Suppressor macrophage treated with lipopolysaccharide for 4 hours (primary cell): ENCODE results near the gene CD28.

Source experiments
- DNase-seq: peaks from one replicate; pipeline ENCODE4 v3.0.0-alpha.2; 2020

Gene CD28

DNA sequence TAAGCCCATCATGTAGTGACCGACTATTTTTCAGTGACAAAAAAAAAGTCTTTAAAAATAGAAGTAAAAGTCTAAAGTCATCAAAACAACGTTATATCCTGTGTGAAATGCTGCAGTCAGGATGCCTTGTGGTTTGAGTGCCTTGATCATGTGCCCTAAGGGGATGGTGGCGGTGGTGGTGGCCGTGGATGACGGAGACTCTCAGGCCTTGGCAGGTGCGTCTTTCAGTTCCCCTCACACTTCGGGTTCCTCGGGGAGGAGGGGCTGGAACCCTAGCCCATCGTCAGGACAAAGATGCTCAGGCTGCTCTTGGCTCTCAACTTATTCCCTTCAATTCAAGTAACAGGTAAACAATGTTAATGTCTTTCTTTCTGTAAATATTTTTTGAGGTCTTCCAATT is at the start of gene CD28:
TSS of gene CD28 (plus strand) at position 237 of the 400 bp plus-strand sequence. CDS start at position 295, 58 bp downstream.
- peak; percentile 21 for DNase-seq

DNA sequence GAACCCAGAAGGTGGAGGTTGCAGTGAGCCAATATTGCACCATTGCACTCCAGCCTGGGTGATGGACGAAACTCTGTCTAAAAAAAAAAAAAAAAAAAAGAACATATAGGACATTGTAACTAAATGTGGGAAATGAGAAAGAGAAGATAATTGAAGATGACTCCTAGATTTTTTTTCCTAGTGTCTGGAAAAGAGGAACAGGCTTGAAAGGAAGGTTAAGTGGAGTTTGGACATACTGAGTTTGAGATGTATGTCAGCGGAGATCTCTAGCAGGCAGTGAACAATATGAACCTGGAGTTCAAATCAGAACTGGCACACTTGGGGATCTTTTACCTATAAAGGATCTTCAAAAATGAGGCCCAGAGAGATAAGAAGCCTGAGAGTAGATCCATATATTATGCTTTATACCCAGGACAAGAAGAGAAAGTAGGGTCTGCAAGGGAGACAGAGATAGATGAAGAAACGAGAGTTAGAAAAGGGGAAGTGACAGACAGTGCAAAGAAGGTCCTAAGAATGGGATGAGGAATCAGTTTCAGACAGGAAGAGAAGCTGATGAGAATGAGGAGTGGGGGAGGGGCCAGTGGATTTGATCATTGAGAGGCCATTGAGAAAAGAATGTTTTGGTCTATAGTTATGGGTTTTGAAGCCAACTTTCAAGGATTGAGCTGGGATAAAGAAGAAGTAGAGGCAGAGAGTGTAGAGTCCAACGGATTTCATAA is 46.9 kb upstream of the CD28 start:
- DNase-seq = peak; percentile 93

DNA sequence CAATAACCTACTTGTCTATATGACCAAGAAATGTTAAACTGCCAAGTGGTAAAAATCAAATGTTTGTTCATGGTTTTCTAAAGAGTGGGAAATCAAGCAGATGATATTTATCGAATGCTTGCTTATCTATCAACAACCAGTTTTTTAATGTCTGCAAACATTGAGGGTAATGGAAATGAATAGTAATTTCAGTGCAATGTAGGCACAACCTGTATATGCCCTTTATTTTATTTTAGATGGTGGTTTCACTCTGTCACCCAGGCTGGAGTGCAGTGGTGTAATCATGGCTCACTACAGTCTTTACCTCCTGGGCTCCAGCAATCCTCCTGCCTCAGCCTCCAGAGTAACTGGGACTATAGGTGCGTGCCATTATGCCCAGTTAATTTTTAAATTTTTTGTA is 46.0 kb upstream of the CD28 start:
- DNase-seq = no peak

- no peak for DNase-seq
Measured at GRCh38 chr2:203661279-203661908, 45.0 kb upstream of the CD28 start.

- DNase-seq = peak; percentile 51
Measured at GRCh38 chr2:203662487-203662886, 44.0 kb upstream of the CD28 start.

DNA sequence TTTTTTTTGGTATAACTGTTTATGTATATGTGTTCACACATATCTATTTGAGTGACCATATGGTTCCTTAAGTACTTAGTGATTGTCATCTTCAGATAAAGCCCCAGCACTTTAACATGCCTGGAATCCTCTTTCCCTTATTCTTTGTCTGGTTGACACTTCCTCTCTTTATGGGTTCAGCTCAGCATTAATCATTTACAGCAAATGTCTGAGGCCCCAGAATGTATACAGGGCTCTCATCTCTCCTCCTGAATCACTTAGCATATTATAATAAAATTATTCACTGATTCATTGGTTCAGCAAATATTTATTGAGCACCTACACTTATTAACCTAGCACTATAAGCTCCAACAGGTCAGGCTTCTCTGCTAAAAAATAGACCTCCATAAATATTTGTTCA is 43.5 kb upstream of the CD28 start:
- no peak for DNase-seq

- DNase-seq = no peak
Measured at GRCh38 chr2:203664029-203664755, 42.2 kb upstream of the CD28 start.

DNA sequence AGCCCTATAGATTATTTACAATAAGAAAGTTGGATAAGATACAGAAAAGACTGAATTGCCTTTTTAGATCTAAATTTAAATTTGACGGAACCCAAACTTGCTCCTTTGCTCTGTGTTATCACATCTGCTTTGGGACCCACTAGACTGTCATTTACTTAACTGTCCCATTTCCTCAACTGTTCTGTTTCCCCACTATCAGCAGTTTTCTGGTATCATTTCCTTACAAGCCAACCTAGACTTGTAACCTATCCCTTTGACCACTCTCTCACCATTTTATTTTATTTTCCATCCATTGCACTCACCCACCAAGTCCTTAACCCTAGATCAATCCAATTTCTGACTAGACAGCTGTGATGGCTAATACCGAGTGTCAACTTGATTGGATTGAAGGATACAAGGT is 38.6 kb upstream of the CD28 start:
- DNase-seq = no peak

DNA sequence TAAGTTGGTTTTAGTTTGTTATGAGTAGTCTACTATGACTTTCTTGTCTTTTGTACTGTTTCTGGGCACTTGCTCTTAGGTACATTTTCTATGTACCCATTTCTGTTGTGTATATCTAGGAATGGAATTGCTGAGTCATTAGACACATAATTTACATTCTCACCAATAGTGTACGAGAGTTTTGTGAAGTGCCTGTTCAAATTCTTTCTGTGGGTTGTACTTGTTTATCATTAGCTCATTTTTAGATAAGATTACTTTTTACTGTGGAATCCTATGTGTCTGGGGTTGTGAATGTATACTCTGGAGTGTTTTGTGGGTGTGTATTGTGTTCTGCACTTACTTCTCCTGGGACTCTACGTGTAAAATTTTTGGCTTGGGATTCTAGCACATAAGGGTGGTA is 36.6 kb upstream of the CD28 start:
- no peak for DNase-seq

GRCh38 chr2:203670939-203671338 is 35.5 kb upstream of the CD28 start:
- no peak for DNase-seq

- DNase-seq = no peak
Measured at GRCh38 chr2:203671876-203672275, 34.6 kb upstream of the CD28 start.

DNA sequence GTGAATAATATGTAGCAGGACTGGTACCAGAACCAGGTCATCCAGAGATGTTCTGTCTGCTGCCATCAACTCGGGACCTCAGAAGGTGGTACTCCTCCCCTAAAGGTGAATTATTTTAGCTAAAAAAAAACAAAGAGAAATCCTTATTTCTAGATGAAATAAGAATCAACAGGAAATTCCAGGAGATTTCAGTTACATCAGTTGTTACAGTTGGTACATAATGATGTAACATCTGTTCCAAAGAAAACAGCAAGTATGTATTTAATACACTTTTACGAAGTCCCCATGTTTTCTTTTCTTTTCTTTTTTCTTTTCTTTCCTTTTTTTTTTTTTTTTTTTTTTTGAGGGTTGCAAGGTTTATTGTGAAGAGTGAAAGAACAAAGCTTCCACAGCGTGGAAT is 33.6 kb upstream of the CD28 start:
- no peak for DNase-seq

GRCh38 chr2:203673933-203674332 is 32.5 kb upstream of the CD28 start:
- DNase-seq = peak; percentile 87

GRCh38 chr2:203675086-203675485 is 31.4 kb upstream of the CD28 start:
- no peak for DNase-seq

DNA sequence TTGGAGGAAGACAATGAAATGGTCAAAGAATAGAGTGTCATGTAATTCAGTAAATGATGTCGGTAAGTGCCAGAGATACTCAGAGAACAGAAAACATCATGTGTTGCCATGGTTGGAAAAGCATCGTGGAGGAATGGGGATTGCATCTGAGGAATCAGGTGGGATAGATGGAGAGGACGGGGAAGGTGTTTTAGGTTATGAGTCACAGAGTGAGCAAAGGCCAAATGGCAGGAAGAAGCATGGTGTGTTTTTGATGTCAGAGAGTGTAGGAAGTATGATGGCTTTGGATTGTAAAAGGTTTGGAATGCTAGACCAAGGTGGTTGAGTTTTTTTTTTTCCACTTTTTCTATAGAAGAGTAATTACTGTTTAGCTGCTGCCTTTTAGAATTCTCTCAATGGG is 27.5 kb upstream of the CD28 start:
- DNase-seq = no peak

GRCh38 chr2:203679401-203679800 is 27.0 kb upstream of the CD28 start:
- DNase-seq = no peak

- no peak for DNase-seq
Measured at GRCh38 chr2:203681978-203682377, 24.5 kb upstream of the CD28 start.

GRCh38 chr2:203682688-203683130 is 23.7 kb upstream of the CD28 start:
- DNase-seq = peak; percentile 57

- no peak for DNase-seq
Measured at GRCh38 chr2:203683421-203683820, 23.0 kb upstream of the CD28 start.

DNA sequence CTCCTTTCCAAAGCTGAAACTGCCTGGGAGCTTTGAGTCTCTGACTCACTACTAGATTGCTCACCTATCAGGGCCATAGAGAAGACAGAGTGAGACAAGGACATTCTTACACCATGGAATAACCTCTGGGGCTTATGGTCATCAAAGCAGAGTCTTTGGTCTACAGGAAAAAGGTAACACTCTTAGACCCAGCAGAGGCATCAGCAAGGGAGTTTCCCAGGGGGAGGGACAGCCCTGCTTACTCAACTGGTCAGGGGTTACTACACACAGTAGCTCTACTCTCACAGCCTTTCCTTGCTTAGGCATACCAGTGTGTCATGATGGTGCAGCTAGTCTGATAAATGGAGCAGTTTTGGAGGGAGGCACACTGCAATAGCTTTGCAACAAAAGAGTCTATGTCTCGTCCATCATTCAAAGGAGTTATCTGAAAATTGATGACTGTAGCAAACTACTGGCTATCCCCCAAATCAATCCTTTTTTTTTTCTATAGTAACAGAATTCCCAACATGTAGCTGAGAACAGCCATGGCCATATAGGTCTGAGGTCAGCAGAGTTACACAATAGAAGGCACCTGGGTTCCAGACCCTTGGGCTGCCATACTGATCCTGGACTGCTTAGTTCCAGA is 22.4 kb upstream of the CD28 start:
- DNase-seq = peak; percentile 90

- DNase-seq = no peak
Measured at GRCh38 chr2:203685081-203685621, 21.3 kb upstream of the CD28 start.

DNA sequence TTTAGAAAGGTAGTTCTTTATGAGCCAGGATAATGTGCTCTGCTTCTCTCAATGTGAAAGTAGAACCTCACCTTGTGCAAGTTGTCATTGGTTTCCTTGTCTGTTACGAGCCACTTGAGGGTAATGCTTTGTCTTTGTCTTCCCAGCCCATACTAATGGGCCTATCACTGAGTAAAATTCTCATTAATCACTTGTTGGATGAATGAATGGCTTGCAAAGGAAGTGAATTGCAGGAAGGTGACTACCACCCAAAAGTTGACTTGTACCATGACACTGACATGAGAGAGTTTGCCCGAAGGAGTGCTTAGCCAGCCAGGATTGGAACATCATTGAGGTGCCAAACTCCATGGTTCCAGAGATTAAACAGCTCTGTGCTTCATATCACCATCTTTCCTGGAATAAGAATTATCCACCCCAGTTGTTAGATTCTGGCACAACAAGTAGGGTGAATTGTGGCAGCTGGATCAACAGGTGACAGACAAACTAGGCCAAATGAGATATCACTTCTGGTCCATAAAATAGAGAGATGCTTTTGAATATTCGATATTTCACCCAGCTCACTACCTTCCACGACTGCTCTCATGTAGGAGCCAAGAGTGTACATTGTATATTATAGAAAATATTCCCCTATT is 20.5 kb upstream of the CD28 start:
- no peak for DNase-seq

GRCh38 chr2:203687165-203687564 is 19.3 kb upstream of the CD28 start:
- DNase-seq = no peak
